Fibroblast of gingiva (primary cell): ENCODE results near the gene AP1AR.
"Not testable (repeated sequence)": the region's sequence is repeated elsewhere in the genome, so short reads cannot be mapped to it uniquely, and the experiment has no call there.

Source experiments
- DNase-seq: peaks from one replicate; pipeline ENCODE4 v3.0.0-alpha.2; 2011; ENCODE audit warnings: low read depth

The AP1AR gene

GRCh38 chr4:112279025-112279881, 47.7 kb downstream of the AP1AR start:
- no peak for DNase-seq

DNA sequence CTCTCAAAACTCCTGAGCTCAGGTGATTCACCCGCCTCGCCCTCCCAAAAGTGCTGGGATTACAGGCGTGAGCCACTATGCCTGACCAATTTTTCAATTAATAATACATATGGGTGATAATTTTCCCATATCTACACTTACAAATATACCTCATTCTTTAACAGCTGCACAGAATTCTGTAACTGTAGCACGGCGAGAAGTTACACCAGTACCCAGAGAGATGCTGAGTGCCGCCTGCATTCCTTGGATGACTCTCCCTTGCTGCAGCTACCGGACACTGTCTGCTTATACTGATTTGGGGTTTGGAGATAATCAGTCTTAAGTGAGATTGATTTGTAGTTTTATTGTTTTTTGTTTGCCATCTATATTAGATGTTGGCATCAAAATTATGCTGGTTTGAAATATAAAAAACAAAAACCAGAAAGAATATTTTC, 48.3 kb downstream of the AP1AR start:
- no peak for DNase-seq

- no peak for DNase-seq
These were observed 48.9 kb downstream of the AP1AR start for GRCh38 chr4:112280386-112281056.

DNA sequence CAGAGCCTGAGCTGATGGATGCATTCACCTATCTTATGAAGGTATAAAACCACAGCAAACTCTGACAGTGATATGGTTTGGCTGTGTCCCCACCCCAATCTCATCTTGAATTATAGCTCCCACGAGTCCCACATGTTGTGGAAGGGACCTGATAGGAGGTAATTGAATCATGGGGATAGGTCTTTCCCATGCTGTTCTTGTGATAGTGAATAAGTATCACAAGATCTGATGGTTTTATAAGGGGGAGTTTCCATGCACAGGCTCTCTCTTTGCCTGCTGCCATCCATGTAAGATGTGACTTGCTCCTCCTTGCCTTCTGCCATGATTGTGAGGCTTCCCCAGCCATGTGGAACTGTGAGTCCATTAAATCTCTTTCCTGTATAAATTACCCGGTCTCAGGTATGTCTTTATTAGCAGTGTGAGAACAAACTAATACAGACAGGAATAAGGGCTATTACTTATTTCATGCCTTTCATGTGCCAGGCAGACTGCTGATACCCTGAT, 50.4 kb downstream of the AP1AR start:
- DNase-seq: not testable (repeated sequence)

- DNase-seq: no peak
These were observed 51.5 kb downstream of the AP1AR start for GRCh38 chr4:112282860-112283667.

DNA sequence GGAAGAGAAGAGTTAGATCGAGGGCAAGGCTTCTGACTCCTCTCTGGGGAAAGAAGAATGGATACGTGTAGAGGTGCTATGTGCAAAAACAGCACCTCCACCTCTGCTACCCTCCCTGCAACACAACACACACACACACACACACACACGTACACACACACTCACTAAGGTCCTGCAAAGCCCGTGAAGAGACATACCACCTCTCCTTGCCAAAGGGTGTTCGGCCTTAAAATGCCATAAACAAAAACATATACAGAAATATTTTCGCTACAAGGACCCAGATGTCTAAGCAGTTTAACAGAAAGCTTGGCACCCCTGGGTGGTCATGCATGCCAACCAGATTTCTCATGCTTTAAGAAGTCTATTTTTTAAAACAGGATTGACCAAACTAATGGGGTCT, 52.6 kb downstream of the AP1AR start:
- DNase-seq: peak; percentile 47

DNA sequence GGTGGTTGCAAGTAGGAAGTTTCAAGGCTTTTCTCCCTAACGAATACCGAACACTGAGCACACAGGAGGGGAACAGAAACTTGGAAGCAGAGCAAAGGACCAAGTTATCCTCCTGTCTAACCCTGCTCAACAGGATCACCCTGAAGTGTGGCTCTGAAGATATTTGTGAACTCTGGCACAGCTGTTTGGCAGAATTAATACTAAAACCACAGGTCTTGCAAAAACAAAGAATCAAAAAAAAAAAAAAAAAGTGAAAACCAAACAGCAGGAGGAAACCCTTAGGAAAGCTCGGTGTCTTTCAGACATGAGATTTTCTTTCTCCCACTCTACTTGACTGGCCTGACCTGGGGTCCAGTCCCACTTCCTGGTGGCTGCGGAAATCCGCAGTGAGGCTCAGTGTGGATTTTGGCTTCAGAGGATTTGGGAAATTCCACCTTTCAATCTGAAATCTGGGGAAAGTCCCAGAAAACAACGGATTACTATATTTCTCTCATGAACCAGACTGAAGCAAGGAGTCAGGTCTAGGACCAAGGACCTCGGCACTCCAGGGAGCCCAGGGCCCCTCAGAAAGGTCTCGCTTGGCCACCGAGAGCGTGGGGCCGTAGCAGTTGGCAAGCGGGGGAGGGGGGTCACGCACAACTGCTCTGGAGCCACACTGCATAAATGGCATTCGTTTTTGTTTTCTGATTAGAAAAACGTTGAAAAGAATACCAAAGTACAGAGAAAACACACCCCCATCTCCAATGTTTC, 53.2 kb downstream of the AP1AR start:
- DNase-seq: peak; percentile 34

- DNase-seq: no peak
These were observed 55.8 kb downstream of the AP1AR start for GRCh38 chr4:112287258-112287989.

GRCh38 chr4:112288455-112288854, 56.9 kb downstream of the AP1AR start:
- DNase-seq: no peak

- DNase-seq: no peak
These were observed 58.0 kb downstream of the AP1AR start for GRCh38 chr4:112289407-112290253.

DNA sequence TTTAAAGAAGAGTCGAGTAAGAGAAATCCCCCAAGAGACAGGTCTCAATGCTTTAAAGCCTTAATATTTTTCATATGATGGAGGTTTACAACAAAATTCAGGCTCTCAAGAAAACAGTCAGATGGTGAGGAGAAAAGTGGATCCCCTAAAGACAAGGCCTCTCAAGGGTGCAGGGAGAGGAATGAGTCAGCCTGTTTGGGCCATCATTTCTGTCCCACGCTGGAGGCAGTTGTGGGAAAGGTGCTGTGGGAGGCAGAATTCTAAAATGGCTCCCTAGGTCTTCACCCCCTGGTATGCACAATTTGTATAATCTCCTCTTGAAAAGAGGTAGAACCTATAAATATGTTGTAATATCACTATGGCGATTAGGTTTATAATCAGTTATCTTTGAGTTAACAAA, 58.8 kb downstream of the AP1AR start:
- no peak for DNase-seq

GRCh38 chr4:112296949-112297880, 65.6 kb downstream of the AP1AR start, which contains the start of gene ALPK1:
TSS of gene ALPK1 (plus strand) at chr4:112297369.
- DNase-seq: peak; percentile 89

GRCh38 chr4:112299721-112300120, 68.1 kb downstream of the AP1AR start:
- DNase-seq: no peak

- no peak for DNase-seq
These were observed 71.0 kb downstream of the AP1AR start for GRCh38 chr4:112302320-112303274.

GRCh38 chr4:112305477-112305876, 73.9 kb downstream of the AP1AR start:
- not testable (repeated sequence) for DNase-seq

- DNase-seq: peak; percentile 67
These were observed 77.7 kb downstream of the AP1AR start for GRCh38 chr4:112309263-112309791.

DNA sequence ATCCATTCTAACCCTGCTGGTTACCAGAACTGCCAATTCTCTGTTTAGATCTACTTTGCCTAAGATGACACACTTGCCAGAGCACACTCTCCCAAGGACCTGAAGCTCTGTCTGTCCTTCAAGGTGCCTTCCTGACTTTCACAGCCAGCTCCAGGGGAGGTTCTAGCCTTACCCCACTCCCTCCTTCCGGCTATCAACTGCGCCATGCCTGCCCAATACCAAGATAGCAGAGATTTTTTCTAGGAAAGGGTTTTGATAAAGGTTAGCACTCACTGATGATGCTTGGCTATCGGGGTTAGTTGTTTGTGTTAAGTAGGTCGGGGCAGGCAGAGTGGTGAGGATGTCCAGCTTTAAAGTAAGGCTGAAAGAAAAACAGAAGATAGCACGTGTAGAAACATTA, 79.9 kb downstream of the AP1AR start:
- DNase-seq: no peak
